ENCODE measurements around the gene RNASE4.
A peak's percentile ranks its signal among the peaks of the same experiment; 100 is the strongest.
"Not testable (repeated sequence)": the region's sequence is repeated elsewhere in the genome, so short reads cannot be mapped to it uniquely, and the experiment has no call there.

Gene RNASE4, protein sequence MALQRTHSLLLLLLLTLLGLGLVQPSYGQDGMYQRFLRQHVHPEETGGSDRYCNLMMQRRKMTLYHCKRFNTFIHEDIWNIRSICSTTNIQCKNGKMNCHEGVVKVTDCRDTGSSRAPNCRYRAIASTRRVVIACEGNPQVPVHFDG

DNA sequence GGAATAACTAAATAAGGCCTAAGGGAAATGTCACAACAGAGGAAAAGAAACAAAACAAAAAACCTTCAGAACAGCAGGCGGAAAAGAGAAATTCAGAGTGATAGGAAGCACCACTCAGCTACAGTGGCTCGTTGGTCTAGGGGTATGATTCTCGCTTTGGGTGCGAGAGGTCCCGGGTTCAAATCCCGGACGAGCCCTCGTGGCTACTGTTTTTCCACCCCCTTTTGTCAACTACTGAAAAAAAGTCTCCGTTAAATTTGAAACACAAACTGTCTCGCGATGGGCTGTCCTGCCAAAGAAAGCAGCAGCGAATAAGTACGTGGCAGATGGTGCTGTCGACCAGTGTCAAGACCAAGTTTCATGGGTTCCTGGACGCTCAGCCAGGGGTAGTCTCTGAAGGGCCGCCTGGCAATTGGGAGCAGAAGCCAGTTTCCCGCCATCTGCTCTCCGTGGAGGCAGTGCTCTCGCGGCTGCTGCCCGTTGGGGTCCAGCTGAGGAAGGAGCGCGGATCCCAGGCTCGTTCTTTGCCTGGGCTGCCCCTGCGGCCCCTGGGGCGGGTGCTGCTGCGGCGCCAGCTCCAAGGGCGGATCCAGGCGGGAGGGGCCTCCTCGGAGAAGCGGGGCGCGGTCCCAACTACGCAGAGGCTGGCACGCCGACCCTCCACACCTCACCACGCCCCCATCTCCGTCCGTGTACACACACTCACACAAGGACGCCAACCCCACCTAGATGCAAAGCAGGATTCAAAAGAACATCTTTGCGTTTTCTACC, at the start of gene RNASE4:
Gene RNASE4, plus strand, starts transcription at position 670 of the 771 bp plus-strand sequence. CDS start 14,812 bp downstream, outside the sequence.
- peak; percentile 76 for DNase-seq

DNA sequence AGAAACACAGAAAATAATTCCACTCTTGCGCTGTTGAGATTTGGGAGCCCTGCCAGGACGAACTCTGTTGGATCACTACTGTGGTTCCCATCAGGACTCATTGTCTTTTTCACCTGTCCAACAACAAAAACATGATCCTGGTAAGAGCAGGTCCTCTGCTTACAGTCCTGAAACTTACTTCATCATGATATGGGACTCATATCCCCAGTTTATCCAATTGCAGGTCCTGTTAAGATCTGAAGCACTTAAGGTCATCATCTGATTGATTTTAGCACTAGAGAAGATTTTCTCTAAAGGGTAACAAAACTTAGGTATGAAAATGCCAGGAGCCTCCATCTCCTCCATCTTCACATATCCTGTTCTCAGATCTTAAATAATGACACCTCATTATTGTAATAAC, 42.8 kb upstream of the RNASE4 start, which contains the start of gene OR6S1:
Gene OR6S1, minus strand, starts transcription at position 101 of the 400 bp plus-strand sequence. Its CDS starts 0 bp downstream, at position 101.
- DNase-seq, result no peak

DNA sequence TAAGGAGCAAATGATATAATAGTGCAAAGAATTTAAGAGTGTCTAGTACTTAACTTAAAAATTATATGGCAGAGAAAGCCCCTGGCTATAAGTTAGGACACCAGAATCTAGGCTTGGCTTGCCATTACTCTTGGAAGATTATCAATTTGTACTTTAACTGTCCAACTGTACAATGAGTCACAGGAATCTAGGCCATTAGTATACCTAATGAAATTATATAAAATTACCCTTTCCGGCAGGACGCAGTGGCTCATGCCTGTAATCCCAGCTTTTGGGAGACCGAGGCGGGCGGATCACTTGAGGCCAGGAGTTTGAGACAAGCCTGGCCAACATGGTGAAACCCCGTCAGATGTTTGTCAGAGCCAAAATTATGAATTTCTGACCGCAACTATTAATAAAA, 42.2 kb upstream of the RNASE4 start:
- DNase-seq, result no peak

DNA sequence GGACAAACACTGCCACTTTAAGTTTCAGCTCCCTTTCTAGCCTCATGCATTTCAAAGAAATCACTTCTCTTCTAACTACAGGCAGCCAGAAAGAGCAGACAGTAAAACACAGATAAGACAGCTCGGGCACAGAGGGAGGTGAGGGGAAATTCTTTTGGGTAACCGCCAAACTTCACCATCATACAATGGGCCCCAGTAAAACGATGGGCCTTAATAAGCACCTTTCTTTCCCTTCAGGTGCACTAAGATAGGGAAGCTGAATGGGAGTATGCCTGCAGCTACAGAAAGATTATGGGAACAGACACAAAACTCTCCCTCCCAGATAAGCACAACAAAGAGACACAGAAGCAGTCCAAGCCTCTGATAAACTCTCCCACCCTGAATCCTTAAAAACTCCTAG, 41.6 kb upstream of the RNASE4 start:
- not testable (repeated sequence) for DNase-seq

DNA sequence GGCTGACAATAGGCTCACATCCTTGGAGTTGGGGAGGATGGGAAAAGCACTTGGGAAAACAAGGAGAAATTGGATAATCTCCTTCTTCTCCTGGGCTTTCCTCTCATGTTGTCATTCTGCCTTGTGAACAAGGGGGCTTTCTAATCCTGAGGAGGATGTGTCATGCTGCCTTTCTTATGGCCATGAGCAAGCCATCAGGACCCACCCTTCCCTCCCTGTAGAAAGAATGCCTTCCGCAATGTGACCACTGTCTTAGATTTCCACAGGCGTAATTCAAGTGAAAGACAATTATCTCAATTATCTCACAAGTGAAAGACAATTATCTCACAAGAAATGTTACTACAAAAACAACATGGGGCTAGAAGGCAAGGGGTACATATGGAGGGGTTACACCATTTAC, 39.8 kb upstream of the RNASE4 start:
- no peak for DNase-seq

DNA sequence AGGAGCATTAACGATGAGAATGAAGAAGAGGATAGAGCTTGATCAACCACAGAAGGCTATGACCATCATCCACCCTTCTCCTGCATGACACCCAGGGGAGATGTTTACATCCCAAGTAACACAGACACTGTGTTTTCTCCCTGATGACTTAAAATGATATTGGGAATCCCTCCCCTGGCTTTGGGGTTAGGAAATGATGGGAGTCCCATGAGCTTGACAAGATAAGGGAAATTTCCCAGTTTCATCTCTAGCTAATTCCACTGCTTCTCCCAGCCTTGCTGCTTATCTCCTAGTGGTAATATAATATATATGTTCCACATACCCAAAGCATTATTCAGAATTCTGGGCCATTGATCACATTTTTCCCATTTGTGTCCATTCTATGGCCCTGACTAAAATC, 38.9 kb upstream of the RNASE4 start:
- no peak for DNase-seq

DNA sequence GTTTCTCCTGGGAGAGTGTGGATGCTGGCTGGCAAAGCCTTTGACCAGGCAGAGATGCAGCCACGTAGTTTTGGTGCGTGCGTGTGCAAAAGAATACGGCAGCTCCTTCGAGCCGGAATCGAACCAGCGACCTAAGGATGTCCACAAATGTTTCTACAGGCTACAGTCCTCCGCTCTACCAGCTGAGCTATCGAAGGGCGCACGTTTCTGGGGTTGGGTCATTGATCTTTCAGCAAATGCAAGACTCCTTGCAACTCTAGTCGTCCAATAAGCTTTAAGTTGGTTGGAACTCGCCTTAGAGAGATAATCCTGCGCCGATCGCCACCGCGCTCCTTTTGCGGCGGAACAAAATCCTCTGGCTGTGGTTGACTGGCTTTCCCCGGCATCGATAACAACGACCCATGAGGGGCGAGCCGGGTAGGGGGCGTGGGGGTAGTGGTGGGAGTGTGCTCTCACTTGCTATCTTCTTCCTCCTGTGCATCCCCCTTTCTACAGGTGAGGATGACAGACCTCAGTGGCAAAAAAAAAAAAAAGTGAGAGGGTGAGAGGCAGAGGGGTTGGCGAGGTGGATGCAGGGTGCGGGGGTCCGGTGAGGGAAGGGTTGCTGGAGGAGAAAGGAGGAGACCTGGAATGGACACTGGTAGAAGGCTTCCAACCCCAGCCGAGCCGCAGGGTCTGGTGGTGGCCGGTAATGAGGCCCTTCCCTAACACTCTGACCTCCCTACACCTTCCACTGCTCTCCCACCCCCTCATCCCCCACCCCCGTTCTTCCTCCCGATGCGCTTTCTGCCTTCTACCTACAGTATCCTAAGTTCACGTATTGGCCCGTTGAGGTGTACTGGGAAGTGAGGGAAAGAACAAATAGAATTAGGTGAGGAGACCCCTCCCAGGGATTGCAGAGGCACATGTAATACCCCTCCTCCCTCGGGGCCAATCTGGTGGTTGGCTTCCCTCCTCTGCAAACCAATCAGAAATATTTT, 31.1 kb upstream of the RNASE4 start:
- no peak for DNase-seq

DNA sequence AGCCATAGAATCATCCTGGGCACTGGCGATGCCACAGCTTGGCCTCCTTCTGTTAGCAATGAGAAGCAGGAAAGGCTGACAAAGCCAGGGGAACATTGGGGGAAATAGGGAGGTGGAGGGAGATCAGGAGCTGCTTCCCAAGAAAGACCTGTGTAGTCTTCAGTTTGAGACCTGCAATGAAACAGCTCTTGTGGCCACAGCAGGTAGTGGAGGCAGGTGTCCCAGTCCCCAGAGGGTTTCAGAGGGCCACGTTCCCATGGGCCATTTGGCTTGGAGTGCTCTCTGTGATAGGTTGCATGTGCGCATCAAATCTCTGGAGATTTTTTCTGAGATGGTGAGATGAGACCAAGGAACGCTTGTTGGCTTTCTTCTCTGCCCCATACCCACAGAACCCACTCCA, 28.5 kb upstream of the RNASE4 start:
- no peak for DNase-seq

DNA sequence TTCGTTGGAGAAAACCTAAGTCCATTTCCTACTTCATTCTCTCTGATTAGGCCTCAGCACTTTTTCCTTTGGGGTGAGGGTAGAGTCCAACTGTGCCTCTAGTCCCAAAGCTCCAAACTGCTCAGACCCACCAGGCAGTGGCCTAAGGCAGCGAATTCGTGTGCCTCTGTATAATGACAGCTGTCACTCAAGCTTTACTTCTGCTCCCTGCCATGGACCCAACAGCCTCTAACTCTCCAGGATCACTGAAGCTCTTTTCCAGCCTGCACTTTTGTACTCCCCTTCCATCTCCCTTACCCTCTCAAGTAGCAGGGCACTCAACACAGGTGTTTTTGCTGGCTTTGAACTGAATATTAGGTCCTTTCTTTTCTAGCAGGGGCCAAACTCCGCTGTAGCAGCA, 28.1 kb upstream of the RNASE4 start:
- no peak for DNase-seq

DNA sequence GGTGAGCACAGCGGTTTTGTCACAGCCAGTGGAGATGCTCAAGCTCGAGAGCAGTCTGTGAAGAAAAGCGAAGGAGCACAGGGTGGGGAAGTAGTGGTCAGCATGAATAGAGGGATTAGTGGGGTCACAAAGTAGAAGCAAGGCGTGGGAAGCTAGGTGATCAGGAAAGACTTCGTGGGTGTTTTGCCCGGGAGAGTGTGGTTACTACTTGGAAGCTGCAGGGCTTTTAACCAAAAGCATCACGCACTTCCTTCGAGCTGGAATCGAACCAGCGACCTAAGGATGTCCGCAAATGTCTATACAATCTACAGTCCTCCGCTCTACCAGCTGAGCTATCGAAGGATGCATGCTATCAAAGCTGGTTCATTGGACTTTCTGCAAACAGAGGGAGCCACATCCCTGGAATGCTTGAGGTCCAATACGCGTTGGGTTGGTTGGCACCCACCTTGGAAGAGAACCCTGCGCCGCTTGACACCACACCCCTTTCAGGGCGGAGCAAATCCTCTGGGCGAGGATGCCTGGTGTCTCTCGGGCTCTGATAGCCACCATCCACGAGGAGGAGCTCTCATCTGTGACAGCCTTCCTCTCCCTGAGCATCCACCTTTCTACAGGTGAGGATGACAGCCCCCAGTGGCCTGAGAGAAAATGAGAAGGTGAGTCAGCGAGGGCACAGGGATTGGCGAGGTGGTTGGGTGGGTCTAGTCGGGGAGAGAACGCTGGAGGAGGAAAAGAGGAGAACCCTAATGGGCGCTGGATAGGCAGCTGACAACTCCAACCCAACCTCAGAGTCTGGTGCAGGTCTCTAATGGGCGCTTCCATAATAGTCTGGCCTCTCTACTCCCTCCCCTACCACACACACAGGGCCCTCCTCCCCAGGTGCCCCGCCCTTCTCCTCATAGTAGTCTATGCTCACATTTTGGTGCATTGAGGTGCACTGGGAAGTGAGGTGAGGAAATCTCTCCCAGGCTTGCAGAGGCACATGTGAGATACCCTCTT, 26.8 kb upstream of the RNASE4 start:
- DNase-seq, result no peak

DNA sequence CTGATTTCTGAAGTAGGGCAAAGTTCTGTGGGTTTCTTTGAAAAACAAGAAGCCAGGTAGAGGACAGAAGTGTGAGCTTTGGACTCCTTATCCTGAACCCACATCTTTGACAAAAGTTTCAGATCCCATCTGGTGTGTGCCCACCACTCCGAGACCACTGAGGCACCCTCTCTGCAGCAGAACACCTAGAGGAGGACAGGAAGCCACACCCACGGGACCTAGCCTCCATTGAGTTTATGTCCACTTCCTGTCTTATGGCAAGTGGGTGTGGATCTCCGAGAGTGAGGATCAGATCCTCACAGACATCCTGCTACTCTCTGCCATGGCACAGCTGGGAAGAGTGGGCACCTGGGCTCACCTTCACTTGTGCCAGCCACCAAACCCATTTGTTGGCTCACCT, 26.1 kb upstream of the RNASE4 start:
- DNase-seq, result no peak

DNA sequence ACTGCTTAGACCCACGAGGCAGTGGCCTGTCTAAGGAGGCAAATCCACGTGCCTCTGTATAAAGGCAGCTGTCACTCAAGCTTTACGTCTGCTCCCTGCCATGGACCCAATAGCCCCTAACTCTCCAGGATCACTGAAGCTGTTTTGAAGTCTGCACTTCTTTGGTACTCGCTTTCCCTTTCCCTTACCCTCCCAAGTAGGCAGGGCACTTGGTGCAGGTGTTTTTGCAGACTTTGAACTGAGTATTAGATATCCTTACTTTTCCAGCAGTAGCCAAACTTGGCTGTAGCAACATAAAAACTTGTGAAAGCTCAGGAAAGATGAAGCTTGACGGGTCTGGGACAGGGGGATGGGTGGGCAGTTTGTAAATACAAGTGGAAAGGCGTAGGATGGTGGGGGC, 25.0 kb upstream of the RNASE4 start:
- no peak for DNase-seq

DNA sequence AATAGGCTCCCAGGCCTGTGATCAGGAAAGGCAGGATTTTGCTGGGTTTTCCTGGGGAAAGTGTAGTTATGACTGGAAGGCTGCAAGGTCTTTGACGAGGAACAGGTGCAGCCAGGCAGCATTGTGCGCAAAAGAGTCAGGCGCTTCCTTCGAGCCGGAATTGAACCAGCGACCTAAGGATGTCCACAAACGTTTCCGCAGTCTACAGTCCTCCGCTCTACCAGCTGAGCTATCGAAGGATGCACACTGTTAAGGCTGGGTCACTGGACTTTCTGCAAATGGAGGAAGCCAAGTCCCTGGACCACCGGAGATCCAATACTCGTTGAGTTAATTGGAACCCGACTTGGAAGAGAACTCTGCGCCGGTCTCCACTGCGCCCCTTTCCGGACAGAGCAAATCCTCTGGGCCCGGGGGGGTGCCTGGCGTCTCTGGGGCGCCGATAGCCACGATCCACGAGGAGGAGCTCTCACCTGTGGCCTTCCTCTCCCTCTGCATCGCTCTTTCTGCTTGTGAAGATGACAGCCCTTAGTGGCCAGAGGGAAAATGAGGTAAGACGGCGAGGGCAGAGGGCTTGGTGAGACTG, 24.5 kb upstream of the RNASE4 start:
- no peak for DNase-seq

DNA sequence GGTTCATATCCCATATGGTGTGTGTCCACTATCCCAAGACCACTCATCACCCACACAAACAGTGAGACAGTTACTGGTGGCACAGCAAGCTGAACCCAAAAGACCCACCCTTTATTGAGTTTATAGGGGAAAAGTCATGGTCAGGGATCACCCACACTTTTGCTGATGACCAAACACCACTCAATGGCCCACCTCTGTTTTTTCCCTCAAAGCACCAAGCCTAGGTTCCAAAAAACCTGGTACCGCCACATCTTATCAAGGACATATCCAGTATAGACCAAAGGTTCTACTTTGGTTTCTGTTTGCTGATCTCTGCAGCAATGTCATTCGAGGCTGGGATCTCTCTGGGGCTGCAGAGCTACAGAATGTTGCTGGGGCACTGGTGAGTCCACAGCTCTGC, 23.2 kb upstream of the RNASE4 start:
- no peak for DNase-seq

DNA sequence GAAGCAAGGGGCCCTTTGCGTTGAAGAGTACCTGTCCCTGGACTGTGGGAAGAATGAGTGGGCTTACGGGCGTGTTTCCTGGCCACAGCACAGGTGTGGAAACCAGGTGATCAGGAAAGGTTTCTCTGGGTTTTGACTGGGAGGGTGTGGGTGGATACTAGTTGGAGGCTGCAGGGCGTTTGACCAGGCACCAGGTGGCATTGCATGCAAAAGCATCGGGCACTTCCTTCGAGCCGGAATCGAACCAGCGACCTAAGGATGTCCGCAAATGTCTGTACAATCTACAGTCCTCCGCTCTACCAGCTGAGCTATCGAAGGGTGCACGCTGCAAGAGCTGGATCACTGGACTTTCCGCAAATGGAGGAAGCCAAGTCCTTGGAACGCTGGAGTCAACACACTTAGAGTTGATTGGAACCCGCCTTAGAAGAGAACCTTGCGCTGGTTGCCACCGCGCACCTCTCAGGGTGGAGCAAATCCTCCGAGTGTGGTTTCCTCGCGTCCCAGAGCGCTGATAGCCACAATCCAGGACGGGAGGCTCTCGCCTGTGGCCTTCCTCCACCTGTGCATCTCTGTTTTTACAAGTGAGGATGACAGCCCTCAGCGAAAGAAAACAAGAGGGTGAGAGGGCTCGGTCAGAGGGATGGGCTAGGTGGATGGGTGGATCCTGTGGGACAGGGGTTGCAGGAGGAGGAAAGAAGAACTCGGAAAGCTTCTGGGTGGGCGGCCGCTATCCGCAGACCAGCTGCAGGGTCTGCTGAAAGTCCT, 21.2 kb upstream of the RNASE4 start:
- no peak for DNase-seq

DNA sequence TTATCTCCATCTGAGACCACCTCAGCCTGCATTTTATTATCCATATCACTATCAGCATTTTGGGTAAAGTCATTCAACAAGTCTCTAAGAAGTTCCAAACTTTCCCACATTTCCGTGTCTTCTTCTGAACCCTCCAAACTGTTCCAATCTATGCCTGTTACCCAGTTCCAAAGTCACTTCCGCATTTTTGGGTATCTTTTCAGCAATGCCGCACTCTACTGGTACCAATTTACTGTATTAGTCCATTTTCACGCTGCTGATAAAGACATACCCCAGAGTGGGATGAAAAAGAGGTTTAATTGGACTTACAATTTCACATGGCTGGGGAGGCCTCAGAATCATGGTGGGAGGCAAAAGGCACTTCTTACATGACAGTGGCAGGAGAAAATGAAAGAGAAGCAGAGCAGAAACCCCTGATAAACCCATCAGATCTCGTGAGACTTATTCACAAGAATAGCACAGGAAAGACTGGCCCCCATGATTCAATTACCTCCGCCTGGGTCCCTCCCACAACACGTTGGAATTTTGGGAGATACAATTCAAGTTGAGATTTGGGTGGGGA, 17.9 kb upstream of the RNASE4 start:
- DNase-seq, result not testable (repeated sequence)

DNA sequence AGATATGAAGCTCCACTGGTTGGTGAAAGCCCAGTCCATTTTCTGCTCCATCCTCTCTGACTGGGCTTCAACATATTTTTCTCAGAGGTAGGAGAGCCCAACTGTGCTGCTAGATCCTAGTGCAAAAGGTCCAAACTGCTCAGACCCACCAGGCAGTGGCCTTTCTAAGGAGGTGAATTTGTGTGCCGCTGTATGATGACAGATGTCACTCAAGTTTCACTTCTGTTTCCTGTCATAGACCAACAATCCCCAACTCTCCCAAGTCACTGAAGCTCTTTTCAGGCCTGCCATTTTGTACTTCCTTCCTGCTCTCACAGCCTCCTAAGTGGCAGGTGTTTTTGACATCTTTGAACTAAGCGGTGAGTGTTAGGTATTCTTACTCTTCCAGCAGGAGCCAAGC, 16.4 kb upstream of the RNASE4 start:
- DNase-seq, result no peak

DNA sequence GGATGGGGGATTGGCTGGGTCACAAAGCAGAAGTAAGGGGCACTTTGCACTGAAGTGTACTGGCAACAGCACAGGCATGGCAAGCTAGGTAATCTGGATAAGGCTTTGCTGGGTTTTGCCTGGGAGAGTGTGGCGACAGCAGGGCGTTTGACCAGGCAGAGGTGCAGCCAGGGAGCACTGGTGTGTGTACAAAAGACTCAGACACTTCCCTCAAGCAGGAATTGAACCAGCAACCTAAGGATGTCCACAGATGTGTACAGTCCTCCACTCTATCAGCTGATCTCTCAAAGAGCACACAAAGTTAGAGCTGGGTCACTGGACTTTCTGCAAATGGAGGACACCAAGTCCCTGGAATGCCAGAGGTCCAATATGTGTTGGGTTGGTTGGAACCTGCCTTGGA, 15.4 kb upstream of the RNASE4 start:
- DNase-seq, result no peak

DNA sequence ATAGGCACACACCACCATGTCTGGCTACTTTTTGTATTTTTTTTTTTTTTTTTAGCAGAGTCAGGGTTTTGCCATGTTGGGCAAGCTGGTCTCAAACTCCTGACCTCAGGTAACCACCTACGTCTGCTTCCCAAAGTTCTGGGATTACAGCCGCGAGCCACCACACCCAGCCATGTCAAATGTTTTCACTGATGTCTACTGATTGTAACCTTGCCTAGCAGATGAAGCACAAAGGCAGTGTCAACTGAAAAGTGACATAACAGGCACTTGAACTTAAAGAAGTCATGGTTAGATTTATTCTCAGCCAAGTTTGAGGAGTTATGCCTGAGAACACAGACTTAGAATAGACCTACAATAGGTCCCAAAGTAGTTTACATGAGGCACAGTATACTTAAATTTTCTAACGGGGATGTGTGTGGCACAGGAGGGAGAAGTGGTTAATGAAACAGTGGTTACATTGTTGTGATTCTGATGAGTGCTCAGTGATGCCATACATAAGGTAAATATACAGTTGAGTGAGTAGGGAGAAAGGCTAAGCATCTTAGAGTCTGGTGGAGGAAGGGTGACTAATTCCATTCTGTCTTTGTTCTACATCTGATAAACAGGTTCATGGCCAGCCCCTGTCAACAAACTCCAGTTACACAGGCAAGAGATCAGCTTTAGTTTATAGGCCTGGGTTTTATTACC, 12.6 kb upstream of the RNASE4 start:
- DNase-seq, result no peak

DNA sequence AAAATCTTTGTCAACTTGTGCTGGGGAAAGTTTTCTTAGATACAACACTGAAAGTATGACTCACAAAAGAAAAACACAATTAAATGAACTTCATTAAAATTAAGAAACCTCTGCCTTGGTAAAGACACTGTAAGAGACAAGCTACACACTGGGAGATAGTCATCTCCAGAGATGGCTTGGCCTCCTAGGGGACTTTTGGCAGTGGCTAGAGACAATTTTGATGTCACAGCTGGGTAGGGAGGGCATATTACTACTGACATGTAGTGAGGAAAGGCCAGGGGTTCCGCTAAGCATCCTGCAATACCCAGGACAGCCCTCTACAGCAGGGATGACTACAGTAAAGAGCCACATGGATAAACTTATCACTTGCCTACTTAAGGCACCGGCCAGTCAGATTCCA, 8.7 kb upstream of the RNASE4 start:
- no peak for DNase-seq
